HG03575 (cell line): ENCODE measurements around the gene ARHGEF1.
A peak's percentile ranks its signal among the peaks of the same experiment; 100 is the strongest.
"Not testable (repeated sequence)": the region's sequence is repeated elsewhere in the genome, so short reads cannot be mapped to it uniquely, and the experiment has no call there.

Experiments used
- ATAC-seq: cut with Tn5 transposase; IDR thresholded peaks from one replicate; pipeline ENCODE4 v1.9.1; 2021; ENCODE audit not compliant: unreplicated experiment, insufficient number of reproducible peaks, low FRiP score; ENCODE audit errors: extremely low read depth

Gene ARHGEF1

GRCh38 chr19:41937525-41938468 is 54.8 kb downstream of the ARHGEF1 start:
- no peak for ATAC-seq

GRCh38 chr19:41939209-41939608 is 56.2 kb downstream of the ARHGEF1 start:
- not testable (repeated sequence) for ATAC-seq

- ATAC-seq: no peak
Observed at GRCh38 chr19:41939861-41940730, 57.1 kb downstream of the ARHGEF1 start.

- ATAC-seq: no peak
Observed at GRCh38 chr19:41940731-41941409, 57.9 kb downstream of the ARHGEF1 start.

- ATAC-seq: no peak
Observed at GRCh38 chr19:41941410-41942202, 58.6 kb downstream of the ARHGEF1 start.

GRCh38 chr19:41944336-41944735 is 61.4 kb downstream of the ARHGEF1 start:
- no peak for ATAC-seq

GRCh38 chr19:41945135-41945766 is 62.3 kb downstream of the ARHGEF1 start:
- ATAC-seq: peak; percentile 66

- no peak for ATAC-seq
Observed at GRCh38 chr19:41947091-41947490, 64.1 kb downstream of the ARHGEF1 start.

GRCh38 chr19:41951686-41952172 is 68.7 kb downstream of the ARHGEF1 start:
- ATAC-seq: no peak

GRCh38 chr19:41955521-41955920 is 72.5 kb downstream of the ARHGEF1 start:
- ATAC-seq: no peak

- ATAC-seq: no peak
Observed at GRCh38 chr19:41956621-41957020, 73.6 kb downstream of the ARHGEF1 start.
